ENCODE data around the gene GABARAP.

The GABARAP gene
- 2.6 to 13.3 (median 5.5) reads per million in 17 experiments for total RNA-seq

DNA sequence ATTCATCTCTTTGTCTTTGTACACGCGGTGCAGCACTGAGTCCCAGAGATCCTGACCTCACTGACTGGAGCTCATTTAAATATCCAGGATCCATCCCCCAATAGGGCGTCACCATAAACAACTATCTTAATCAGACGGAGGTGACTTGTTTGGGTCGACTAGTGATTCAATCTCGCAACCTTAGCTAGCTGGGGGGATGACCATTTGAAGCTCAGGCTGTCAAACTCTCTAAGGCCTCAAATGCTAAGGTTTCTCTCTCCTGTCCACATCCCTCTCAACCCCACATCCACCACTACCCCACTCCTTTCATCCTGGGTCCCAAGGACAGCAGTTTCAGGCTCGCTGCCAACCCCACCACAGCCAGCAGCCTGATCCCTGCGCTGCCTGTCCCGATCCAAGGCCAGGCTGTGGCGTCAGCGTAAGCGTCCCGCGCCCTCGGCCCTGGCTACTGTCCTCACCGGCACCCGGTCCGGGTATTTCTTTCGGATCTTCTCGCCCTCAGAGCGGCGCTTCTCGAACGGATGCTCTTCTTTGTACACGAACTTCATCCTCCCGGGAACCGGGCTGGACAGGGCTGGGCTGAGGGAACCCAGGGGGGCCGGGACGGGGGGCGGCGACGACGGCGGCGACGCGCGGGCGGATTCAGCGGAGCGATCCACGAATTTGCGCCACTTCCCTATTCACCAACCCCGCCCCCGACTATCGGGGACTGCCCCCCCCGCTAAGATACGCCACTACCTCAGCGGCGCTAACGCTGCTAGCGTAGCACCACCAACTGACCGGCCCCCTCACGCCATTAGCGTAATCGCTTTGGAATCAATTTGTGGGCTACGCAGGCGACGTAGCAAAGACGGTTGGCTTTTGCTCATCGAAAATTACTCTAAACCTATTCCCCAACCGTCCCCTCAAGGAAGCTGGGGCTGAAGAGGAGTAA, at the start of gene GABARAP:
Gene GABARAP (minus strand): TSS at position 667 of the 934 bp plus-strand sequence. CDS start 119 bp downstream, at position 548.
- DNase-seq: peak; percentile 93 to 97 (median 96)

DNA sequence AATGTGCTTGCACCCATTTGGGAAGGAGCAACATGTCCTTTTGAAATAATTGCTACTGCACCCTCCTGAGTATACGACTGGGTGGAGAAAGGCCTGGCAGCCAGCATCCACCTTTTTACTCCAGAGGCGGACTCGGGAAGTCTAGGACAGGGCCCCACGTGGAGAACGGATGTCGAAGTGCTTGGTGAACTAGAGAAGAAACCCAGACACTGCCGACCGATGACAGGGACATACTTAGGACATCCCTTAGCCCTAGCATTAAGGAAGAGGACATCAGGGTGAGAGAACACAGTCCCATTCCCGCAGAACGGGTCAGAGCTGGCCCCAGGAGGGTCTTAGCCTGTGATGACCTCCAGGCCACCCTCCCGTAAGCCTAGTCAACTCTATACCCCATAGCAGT, 48.4 kb upstream of the GABARAP start:
- no peak for DNase-seq

DNA sequence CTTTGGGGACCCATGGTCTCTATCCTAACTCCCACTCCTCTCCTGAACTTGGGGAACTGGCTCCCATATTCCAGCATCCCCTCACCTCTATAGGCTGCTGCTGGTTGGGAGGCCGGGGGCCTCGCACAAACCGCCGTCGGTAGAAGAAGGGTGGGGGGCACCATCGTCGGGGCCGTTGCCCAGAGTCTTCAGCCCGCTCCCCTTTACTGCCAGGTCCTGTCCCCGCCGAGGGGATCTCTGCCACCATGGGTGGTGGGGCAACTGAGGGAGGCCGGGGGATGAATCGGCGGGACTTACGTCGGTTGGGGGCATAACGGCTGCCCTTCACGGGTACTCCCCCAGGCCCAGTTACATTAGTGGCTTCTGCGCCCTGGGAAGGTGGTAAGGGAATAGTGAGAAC, 47.9 kb upstream of the GABARAP start:
- DNase-seq: no peak

DNA sequence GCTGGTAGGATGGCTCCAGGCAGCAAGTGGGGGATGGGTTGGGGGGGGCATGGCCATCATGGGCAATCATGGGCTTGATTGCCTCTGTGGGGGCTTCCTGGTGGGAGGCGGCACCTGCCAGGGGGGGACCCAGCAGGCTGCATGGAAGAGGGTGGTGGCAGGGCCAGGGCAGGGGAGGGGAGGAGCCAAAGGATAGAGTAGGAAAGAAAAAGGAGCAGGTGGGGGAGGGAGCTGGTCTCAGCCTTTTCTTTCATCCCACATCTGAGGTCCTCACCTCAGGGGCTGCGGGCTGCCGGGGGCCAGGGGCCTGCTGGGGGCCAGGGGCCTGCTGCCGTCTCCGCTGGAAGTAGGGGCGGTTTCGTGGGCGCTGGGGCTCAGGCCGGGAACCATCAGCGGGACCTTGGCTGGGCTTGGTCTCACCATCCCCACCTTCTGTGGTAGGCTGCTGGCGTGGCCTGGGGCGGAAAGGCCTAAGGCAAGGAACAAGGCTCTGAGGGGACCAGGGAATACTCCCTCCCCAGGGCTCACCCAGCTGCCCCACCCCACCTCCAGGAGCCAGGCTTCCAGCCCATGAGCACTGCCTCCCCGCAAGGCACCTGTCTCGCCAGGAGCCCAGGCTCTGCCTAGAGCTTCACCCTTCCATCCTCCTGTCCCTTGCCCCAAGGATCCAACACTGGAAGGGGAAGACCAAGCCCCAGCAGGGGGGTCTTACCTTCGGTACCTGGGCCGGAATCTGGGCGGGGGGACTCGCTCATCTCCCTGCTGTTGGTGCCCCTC, 47.2 kb upstream of the GABARAP start:
- no peak for DNase-seq

DNA sequence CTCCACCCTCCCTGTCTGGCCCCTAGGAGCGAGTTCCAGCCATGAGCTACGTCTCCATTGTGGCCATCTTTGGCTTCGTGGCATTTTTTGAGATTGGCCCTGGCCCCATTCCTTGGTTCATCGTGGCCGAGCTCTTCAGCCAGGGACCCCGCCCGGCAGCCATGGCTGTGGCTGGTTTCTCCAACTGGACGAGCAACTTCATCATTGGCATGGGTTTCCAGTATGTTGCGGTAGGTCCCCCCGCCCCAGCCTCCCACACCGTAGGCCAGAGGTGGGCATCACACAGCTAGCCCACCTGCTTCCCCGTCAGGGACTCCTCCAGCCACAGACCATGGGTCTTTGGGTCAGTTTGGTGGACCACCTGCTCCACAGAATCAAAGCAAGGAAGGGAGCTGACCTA, 43.4 kb upstream of the GABARAP start:
- DNase-seq: no peak

DNA sequence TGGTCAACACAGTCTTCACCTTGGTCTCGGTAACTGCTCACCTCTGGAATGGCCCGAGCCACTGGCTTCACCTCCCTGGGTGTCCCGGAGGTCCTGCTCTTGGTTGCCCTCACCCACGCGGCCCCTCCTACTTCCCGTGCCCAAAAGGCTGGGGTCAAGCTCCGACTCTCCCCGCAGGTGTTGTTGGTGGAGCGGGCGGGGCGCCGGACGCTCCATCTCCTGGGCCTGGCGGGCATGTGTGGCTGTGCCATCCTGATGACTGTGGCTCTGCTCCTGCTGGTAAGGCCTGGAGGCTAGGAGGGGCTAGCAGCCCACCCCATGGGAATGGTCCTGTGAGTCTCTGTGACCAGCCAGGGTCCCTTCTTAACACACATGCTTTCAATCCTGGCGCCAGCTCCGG, 42.7 kb upstream of the GABARAP start:
- no peak for DNase-seq

DNA sequence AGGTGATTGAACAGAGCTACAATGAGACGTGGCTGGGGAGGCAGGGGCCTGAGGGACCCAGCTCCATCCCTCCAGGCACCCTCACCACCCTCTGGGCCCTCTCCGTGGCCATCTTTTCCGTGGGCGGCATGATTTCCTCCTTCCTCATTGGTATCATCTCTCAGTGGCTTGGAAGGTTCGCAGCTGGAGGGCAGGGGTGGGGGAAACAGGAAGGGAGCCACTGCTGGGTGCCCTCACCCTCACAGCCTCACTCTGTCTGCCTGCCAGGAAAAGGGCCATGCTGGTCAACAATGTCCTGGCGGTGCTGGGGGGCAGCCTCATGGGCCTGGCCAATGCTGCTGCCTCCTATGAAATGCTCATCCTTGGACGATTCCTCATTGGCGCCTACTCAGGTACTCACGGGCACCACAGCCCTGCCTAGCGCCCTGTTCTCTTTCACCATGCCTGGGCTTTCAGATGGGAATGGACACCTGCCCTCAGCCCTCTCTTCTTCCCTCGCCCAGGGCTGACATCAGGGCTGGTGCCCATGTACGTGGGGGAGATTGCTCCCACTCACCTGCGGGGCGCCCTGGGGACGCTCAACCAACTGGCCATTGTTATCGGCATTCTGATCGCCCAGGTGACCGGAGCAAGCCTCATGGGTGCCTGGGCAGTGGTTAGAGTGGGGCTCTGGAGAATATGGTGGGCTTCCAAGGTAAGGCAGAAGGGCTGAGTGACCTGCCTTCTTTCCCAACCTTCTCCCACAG, 41.4 kb upstream of the GABARAP start:
- peak; percentile 32 to 55 (median 50) for DNase-seq

DNA sequence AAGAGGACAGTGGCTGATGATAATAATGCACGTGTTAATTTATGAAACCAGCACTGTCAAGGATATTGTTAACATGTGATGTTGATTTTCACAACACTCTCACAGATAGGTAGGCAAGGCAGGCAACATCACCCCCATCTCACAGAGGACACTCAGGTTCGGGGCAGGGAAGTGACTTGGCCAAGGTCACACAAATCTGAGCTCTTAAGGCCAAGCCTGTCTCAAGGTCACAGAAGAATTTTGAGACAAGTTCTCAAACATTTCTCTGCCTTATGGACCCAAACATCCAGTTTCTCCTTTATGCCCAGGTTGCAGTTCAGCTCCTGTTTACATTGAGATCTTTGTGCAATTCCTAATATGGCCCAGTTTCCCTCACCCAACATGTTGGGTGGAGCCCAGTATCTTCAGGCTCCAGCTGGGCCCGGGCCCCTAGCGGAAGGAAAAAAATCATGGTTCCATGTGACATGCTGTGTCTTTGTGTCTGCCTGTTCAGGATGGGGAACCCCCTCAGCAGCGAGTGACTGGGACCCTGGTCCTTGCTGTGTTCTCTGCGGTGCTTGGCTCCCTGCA, 40.6 kb upstream of the GABARAP start:
- peak in 3 of 4 experiments; percentile 36 to 43 (median 41) for DNase-seq

DNA sequence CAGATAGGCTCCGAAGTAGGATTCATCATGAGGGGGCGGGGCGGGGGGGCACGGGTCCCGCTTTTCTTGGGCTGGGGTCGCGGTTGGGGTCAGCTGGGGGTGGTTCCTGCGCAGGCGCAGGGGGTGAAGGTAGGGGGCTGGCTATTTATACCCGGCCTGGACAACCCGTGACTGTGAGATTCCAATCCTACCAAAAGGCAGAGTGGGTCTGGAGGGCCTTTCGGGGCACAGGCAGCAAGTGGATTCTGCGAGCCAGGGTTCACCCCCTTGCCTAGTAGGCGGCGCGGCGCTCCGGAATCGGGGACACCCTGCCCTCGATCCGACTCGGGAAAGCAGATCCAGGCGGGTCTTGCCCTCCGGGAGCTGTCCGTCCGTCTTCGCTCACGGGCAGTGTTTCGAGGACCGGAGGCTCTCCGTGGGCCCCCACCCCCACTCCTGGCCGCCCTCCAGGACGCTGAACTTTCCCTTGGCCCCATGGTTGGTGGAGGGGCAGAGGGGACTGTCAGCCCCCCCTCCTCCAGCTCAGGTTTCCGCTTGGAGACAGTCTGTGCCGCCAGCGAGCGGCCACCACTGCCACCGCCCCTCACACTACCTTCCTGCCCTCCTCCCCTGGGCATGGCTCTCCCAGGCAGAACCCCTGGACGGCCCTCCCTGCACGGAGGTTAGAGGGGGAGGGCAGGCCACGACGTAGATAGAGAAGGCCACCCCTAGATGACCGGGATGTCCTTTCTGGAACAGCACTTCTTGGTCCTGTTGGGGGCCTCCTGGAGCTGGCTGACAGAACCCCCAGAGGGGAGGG, 39.9 kb upstream of the GABARAP start:
- peak in 1 of 4 experiments; percentile 18 for DNase-seq

DNA sequence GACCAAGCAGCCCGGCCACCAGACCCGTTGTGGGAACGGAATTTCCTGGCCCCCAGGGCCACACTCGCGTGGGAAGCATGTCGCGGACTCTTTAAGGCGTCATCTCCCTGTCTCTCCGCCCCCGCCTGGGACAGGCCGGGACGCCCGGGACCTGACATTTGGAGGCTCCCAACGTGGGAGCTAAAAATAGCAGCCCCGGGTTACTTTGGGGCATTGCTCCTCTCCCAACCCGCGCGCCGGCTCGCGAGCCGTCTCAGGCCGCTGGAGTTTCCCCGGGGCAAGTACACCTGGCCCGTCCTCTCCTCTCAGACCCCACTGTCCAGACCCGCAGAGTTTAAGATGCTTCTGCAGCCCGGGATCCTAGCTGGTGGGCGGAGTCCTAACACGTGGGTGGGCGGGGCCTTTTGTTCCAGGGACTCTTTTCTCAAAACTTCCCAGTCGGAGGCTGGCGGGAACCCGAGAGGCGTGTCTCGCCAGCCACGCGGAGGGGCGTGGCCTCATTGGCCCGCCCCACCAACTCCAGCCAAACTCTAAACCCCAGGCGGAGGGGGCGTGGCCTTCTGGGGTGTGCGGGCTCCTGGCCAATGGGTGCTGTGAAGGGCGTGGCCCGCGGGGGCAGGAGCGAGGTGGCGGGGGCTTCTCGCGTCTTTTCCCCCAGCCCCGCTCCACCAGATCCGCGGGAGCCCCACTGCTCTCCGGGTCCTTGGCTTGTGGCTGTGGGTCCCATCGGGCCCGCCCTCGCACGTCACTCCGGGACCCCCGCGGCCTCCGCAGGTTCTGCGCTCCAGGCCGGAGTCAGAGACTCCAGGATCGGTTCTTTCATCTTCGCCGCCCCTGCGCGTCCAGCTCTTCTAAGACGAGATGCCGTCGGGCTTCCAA, 39.1 kb upstream of the GABARAP start, which contains the start of gene SLC2A4:
Gene SLC2A4 (plus strand): TSS at position 645 of the 879 bp plus-strand sequence. CDS start 217 bp downstream, at position 862.
- DNase-seq: peak; percentile 96 to 97 (median 96)

DNA sequence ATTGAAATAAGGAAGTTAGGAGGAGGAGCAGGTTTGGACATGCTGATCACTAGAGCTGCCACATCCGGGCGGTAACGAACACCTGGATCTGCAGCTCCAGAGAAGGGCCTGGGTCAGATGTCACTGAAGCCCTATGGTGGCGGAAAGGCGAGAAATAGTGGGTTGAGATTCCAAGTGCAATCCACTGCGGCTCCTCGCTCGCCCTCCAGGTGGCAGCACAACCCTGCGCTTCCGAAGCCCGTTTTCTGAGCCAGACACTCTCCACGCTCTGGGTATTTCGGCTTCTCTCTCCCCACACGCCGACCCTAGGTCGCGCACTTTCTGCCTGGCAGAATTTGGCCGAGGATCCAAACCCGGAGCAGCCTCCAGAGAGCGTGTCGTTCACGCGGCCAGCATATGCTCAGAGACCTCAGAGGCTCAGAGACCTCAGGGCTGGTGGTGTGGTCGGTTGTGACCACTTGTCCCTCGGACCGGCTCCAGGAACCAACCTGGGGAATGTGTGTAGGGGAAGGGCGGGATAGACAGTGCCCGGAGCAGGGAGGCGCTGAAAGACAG, 38.3 kb upstream of the GABARAP start:
- peak; percentile 87 to 91 (median 89) for DNase-seq

DNA sequence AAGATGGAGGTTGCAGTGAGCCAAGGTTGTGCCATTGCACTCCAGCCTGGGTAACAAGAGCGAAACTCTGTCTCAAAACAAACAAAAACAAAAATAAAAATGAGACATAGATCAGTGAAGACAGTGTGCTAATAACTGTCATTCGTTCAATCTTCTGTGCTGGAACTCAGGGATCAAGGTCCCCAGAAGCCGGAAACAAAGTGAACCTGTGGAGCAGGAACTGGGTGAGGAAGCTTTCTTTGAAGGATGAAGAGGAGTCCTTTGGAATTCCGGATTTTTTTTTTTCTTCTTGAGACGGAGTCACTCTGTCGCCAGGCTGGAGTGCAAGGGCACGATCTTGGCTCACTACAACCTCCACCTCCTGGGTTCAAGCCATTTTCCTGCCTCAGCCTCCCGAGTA, 37.2 kb upstream of the GABARAP start:
- no peak for DNase-seq

DNA sequence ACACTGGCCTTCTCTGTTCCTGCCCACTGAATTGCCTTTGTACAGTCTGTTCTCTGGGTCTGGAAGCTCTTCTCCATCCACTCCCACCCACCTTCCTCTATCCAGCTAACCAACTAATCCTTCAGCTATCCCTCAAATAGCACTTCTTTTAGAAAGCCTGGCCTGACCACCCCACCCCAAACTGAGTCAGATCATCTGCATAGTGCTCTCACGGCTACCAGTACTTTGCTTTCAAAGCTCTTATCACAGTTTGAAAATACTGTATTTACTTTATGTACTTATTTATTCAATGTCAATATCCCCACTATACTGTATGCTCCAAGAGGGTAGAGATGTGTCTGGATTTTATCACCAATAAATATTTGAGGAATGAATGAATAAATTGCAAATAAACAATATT, 24.5 kb upstream of the GABARAP start:
- DNase-seq: no peak

DNA sequence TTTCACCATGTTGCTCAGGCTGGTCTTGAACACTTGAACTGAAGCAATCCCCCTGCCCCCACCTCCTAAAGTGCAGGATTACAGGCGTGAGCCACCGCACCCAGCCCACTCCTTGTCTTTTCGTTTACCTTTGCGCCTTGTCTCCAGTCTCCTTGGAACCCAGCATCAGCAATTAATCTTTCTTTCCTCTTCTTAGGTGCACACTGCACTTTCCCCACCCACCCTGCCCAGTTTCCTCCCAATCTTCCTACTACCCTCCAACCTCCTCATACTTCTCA, 21.5 kb upstream of the GABARAP start:
- DNase-seq: no peak

DNA sequence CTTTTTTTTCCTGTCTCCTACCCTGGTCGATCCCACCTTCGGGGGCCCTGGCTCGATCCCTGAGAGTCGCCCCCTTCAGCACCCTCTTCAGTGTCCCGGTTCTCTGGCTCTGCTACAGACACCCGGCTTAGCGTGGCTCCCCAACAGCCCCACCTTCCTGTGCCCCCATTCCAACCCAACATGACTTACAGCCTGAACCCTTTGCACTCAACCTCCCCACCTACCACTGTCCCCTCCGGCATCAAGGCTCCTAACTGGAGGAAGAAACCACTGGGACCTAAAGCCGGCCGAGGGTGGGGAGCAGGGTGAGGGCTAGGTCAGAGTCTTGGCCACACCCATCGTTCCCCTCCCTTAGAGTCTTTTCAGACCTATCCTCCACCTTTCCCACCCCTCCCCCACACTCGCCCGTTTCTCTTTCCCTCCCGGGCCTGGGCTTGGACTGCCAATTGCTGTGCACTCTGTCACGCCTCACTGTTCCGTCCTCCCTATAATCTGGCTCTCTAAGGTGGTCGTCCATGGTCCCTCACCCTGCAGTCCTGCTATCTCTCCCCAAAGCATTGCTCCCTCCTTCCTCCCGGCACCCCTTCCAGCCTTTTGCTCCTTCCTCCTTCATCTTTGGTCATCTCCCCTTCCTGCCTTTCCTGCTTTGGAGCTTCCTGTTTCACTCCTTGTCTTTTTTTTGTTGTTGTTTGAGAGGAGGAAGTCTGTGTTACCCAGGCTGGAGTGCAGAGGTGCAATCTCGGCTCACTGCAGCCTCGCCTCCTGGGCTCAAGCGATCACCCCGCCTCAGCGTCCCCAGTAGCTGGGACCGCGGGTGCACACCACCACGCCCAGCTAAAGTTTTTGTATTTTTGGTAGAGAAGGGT, 20.9 kb upstream of the GABARAP start:
- DNase-seq: peak in 3 of 4 experiments; percentile 55 to 60 (median 57)

DNA sequence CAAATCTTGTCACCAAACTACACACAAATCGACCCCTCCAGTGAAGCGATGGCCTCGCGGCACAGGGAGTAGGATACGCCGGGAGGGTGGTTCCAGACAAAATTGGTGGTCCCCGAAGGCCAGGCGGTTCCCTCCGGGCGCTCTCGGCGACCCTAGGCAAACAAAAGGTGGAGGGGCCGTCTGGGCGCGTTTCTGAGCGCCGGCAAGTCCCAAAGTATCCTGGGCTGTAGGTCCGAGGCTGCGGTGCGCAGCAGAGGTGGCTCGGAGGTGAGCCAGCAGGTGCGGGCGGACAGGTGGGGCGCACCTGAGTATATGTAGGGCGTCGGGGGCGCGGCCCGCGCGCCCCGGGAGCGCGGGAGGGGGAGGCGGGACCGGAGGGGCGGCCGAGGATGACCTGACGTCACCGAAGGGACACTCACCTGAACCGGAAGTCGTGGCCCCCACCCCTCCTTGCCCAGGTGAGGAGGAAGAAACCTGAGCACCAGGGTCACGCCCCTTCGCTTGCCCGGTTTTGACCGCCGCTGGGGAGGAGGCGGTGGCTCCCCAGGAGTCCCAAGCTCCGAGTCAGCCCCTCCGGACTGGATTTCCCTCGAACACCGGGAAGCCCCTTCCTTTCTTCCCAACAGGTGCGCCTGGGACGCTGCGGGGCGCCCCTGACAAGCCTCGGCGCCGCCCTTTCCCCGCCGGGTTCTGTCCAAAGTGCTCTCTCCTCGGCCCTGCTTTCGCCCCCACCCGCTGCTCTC, 20.1 kb upstream of the GABARAP start, which contains the start of gene CLDN7:
Gene CLDN7 (minus strand): TSS at position 287 of the 743 bp plus-strand sequence. CDS start 435 bp downstream, outside the sequence.
- DNase-seq: no peak

DNA sequence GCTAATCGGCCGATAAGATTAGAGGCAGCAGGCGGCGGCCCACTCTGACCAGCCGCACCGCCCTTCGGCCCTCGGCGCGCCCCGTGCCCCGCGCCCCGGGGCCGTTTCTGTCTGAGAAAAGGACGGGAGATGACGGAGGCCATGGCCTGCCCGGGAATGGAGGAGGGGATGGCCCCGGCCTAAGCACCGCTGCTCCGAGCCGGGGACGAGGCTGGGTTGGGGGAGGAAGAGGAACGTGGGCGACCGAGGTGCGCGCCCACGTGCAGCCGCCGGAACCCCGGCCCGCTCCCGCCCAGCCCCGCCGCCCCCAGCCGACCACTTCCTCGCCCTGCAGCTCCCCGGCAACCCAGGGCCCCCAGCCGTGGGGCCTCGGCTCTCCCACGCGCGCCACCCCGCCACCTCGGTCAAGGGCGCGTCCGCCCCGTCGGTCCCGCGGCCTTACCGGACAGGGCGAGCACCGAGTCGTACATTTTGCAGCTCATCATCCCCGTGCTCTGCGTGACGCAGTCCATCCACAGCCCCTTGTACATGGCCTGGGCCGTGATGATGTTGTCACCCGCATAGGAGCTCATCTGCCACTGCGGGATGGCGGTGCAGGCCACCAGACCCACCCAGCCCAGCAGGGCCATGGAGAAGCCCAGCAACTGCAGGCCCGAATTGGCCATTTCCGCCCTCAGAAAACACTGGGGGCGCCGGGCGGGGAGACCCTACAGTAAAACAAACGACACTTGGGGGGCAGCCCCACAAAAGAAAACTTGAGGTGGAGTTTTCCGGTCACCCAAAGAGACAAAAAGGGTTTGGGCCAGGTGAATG, 19.3 kb upstream of the GABARAP start:
- peak in 1 of 4 experiments; percentile 18 for DNase-seq
